ENCODE measurements around the gene THRAP3. TPM values are rescaled to one million over a fixed set of nuclear protein-coding genes. Genes with fewer than 3 reads are reported as not detected.

THRAP3 gene
- total and polyA plus RNA-seq, 9 of the 15 experiments (the other 6 are each of a cell fraction or from before 2014, with no cell fraction given) = 66.2 to 135 (median 113) TPM

DNA sequence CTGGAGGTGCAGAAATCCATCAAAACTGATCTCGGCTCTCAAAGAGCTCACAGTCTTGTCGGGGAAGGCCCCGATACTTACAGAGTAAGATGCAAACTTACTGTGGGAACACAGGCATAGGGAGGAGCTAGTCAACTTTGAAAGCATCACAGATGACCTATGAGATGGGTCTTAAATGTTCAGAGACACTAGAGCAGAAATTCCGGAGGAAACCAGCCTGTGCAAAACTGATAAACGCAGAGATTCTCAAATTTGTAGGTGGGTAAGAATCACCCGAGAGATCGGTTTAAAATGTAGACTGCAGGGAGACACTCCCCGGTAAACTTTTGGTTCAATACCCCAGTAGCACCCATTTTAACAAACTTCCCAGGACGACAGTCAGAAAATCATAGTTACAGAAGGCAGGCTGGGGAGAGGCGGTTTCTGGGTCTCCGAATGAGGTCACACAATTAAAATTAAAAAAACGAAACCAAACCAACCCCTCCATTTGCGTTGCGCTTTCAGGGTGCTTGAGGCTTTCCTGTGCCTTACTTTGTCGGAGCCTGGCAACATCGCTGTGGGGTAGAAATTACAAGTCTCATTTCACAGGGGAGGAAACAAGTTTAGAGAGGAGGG, 755 bp upstream of the THRAP3 start (continued):
- TF ChIP-seq, protein P1, sequence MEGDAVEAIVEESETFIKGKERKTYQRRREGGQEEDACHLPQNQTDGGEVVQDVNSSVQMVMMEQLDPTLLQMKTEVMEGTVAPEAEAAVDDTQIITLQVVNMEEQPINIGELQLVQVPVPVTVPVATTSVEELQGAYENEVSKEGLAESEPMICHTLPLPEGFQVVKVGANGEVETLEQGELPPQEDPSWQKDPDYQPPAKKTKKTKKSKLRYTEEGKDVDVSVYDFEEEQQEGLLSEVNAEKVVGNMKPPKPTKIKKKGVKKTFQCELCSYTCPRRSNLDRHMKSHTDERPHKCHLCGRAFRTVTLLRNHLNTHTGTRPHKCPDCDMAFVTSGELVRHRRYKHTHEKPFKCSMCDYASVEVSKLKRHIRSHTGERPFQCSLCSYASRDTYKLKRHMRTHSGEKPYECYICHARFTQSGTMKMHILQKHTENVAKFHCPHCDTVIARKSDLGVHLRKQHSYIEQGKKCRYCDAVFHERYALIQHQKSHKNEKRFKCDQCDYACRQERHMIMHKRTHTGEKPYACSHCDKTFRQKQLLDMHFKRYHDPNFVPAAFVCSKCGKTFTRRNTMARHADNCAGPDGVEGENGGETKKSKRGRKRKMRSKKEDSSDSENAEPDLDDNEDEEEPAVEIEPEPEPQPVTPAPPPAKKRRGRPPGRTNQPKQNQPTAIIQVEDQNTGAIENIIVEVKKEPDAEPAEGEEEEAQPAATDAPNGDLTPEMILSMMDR (IDR thresholded peaks at IDR 0.05 in 2 of 3, conservative IDR thresholded peaks at IDR 0.05 in 1 of 3; ENCODE audit: insufficient read depth in 2 of 3, low read depth in 1 of 3, low read length in 3 of 3) = no peak
- TF ChIP-seq JUN (IDR thresholded peaks at IDR 0.05; ENCODE audit: borderline replicate concordance, low read depth, low read length) = no peak; the same call in 1 of the 2 replicates
- TF ChIP-seq JUN (CRISPR knock-in tag; IDR thresholded peaks at IDR 0.05; ENCODE audit: borderline replicate concordance) = no peak
- TF ChIP-seq U2AF2 (optimal IDR thresholded peaks at IDR 0.05; ENCODE audit: low read depth, low read length) = no peak
- TF ChIP-seq HOXB6 (CRISPR knock-in tag; IDR thresholded peaks at IDR 0.05; ENCODE audit: borderline replicate concordance) = no peak
- TF ChIP-seq ZNF263 (CRISPR knock-in tag; IDR thresholded peaks at IDR 0.05; ENCODE audit: borderline replicate concordance) = no peak
- TF ChIP-seq MCM5 (IDR thresholded peaks at IDR 0.05; ENCODE audit: low read depth) = no peak
- TF ChIP-seq NFIX (CRISPR knock-in tag; IDR thresholded peaks at IDR 0.05; ENCODE audit: low read depth) = no peak; the same call in 1 of the 2 replicates
- TF ChIP-seq ZNF408 (CRISPR knock-in tag; IDR thresholded peaks at IDR 0.05; ENCODE audit: low read depth) = no peak
- TF ChIP-seq FOXA1 (IDR thresholded peaks at IDR 0.05; ENCODE audit: borderline replicate concordance) = no peak
- no peak for TF ChIP-seq TAF1 (IDR thresholded peaks at IDR 0.05; ENCODE audit: control insufficient read depth, extremely low read depth, insufficient read depth, low read length, severe bottlenecking)
- no peak for TF ChIP-seq CBX8 (IDR thresholded peaks at IDR 0.05; ENCODE audit: borderline replicate concordance, extremely low read depth, low read depth, low read length, poor library complexity, severe bottlenecking)
- TF ChIP-seq NFRKB (IDR thresholded peaks at IDR 0.05; ENCODE audit: low read depth) = peak; percentile 90; the same call in 1 of the 2 replicates
- TF ChIP-seq PTRF (tag; IDR thresholded peaks at IDR 0.05) = no peak
- no peak for TF ChIP-seq CGGBP1 (CRISPR knock-in tag; IDR thresholded peaks at IDR 0.05)
- TF ChIP-seq, protein P2, sequence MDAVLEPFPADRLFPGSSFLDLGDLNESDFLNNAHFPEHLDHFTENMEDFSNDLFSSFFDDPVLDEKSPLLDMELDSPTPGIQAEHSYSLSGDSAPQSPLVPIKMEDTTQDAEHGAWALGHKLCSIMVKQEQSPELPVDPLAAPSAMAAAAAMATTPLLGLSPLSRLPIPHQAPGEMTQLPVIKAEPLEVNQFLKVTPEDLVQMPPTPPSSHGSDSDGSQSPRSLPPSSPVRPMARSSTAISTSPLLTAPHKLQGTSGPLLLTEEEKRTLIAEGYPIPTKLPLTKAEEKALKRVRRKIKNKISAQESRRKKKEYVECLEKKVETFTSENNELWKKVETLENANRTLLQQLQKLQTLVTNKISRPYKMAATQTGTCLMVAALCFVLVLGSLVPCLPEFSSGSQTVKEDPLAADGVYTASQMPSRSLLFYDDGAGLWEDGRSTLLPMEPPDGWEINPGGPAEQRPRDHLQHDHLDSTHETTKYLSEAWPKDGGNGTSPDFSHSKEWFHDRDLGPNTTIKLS (IDR thresholded peaks at IDR 0.05; ENCODE audit: borderline replicate concordance, low read depth) = 0 out of 2 replicates have a peak, but pooled peaks have one; percentile 30
- no peak for TF ChIP-seq POLR2G (IDR thresholded peaks at IDR 0.05; ENCODE audit: low read depth, low read length)
- TF ChIP-seq AFF4 (CRISPR knock-in tag; IDR thresholded peaks at IDR 0.05) = no peak

Measured in K562 (cell line).